SK-N-SH treated with all-trans-retinoic acid at 6 μM for 48 hours (cell line): ENCODE results near the gene FGGY.

Experiments used
- CREB5 ChIP-seq: fragments of 250-450 bp; sonication (Bioruptor Pico); IDR thresholded peaks from 2 replicates; pipeline ENCODE4 v1.5.1; 2020; ENCODE audit warnings: low read depth, mild to moderate bottlenecking, moderate library complexity
- ESRRG ChIP-seq: fragments of 250-450 bp; sonication (Bioruptor Pico); IDR thresholded peaks from 2 replicates; pipeline ENCODE4 v1.6.1; 2021; ENCODE audit warnings: mild to moderate bottlenecking
- GLIS3 ChIP-seq: fragments of 250-450 bp; sonication (Bioruptor Pico); IDR thresholded peaks from 2 replicates; pipeline ENCODE4 v1.5.0; 2020; ENCODE audit warnings: mild to moderate bottlenecking, moderate library complexity
- OSR1 ChIP-seq: fragments of 250-450 bp; sonication (Bioruptor Pico); IDR thresholded peaks from 2 replicates; pipeline ENCODE4 v1.8.0; 2022; ENCODE audit warnings: moderate library complexity, mild to moderate bottlenecking, inconsistent platforms
- PATZ1 ChIP-seq: fragments of 250-450 bp; sonication (Bioruptor Pico); IDR thresholded peaks from 2 replicates; pipeline ENCODE4 v1.8.0; 2020; ENCODE audit warnings: mild to moderate bottlenecking, moderate library complexity, borderline replicate concordance
- POU6F1 ChIP-seq: fragments of 250-450 bp; sonication (Bioruptor Pico); IDR thresholded peaks from 2 replicates; pipeline ENCODE4 v1.8.0; 2021; ENCODE audit warnings: low read depth, mild to moderate bottlenecking, moderate library complexity, borderline replicate concordance
- PPARA ChIP-seq: fragments of 250-450 bp; sonication (Bioruptor Pico); IDR thresholded peaks from 2 replicates; pipeline ENCODE4 v1.5.0; 2020; ENCODE audit warnings: mild to moderate bottlenecking, borderline replicate concordance
- ZFP3 ChIP-seq: fragments of 250-450 bp; sonication (Bioruptor Pico); IDR thresholded peaks from 2 replicates; pipeline ENCODE4 v1.5.0; 2020; ENCODE audit warnings: mild to moderate bottlenecking, moderate library complexity
- ZFP30 ChIP-seq: fragments of 450-650 bp; formaldehyde crosslinking; IDR thresholded peaks from 2 replicates; pipeline ENCODE4 v1.5.0; 2022; ENCODE audit warnings: mild to moderate bottlenecking, moderate library complexity
- ZNF565 ChIP-seq: fragments of 450-650 bp; formaldehyde crosslinking; conservative IDR thresholded peaks from 2 replicates; pipeline ENCODE4 v1.5.0; 2020; ENCODE audit warnings: low read depth, mild to moderate bottlenecking, moderate library complexity
- ZNF8 ChIP-seq: fragments of 450-650 bp; formaldehyde crosslinking; IDR thresholded peaks from 2 replicates; pipeline ENCODE4 v1.5.0; 2020; ENCODE audit warnings: mild to moderate bottlenecking, moderate library complexity

- no peak for TF ChIP-seq ZFP3 (CRISPR knock-in tag)
- TF ChIP-seq ZFP30 (CRISPR knock-in tag) = no peak
- no peak for TF ChIP-seq PATZ1
- no peak for TF ChIP-seq POU6F1
- TF ChIP-seq PPARA = no peak
- TF ChIP-seq GLIS3 (CRISPR knock-in tag) = no peak
- TF ChIP-seq OSR1 = no peak
- TF ChIP-seq ESRRG (CRISPR knock-in tag) = no peak
- no peak for TF ChIP-seq ZNF565
- no peak for TF ChIP-seq ZNF8 (CRISPR knock-in tag)
- no peak for TF ChIP-seq CREB5 (CRISPR knock-in tag)
Observed at GRCh38 chr1:59417406-59417805, 120.5 kb downstream of the FGGY start.
